OCI-LY7 (cell line): Measurements from ENCODE around the gene CHST13.

ENCODE experiments used
- CTCF ChIP-seq: fragments of 200-600 bp; sonication (generic); conservative IDR thresholded peaks from 2 replicates; pipeline ENCODE4 v1.5.1; 2014; ENCODE audit warnings: mild to moderate bottlenecking, antibody characterized with exemption, low read length, moderate library complexity, mixed read lengths
- EZH2phosphoT487 ChIP-seq: fragments of 200-600 bp; sonication (generic); IDR thresholded peaks from 2 replicates; pipeline ENCODE4 v1.6.1; 2018; ENCODE audit warnings: low read depth, borderline replicate concordance, mild to moderate bottlenecking, mixed run types, antibody characterized with exemption, low read length, moderate library complexity, mixed read lengths

GRCh38 chr3:126482503-126483255, 41.3 kb upstream of the CHST13 start:
- TF ChIP-seq EZH2phosphoT487 (no peak), CTCF (no peak)
